Activated CD4-positive, alpha-beta T cell treated with anti-CD3 and anti-CD28 coated beads, Interleukin-2, Interleukin-6, amounts not matched to agents 100 ng/mL and 50 ng/mL, durations not matched to agents 16 hours and 8 hours (primary cell): ENCODE measurements around the gene TRAK1.

Experiments
- DNase-seq: peaks from one replicate; pipeline ENCODE4 v3.0.0-alpha.2; 2020

TRAK1 gene

GRCh38 chr3:42182555-42182954 is 91.4 kb downstream of the TRAK1 start:
- no peak for DNase-seq

- DNase-seq = no peak
Measured at GRCh38 chr3:42183991-42184632, 93.0 kb downstream of the TRAK1 start.

GRCh38 chr3:42184651-42185443 is 93.7 kb downstream of the TRAK1 start:
- no peak for DNase-seq

GRCh38 chr3:42187936-42188335 is 96.8 kb downstream of the TRAK1 start:
- DNase-seq = no peak

GRCh38 chr3:42188376-42188775 is 97.2 kb downstream of the TRAK1 start:
- DNase-seq = no peak

- no peak for DNase-seq
Measured at GRCh38 chr3:42189001-42189460, 97.9 kb downstream of the TRAK1 start.

GRCh38 chr3:42189736-42190135 is 98.6 kb downstream of the TRAK1 start:
- no peak for DNase-seq

- DNase-seq = peak; percentile 76
Measured at GRCh38 chr3:42190701-42191442, 99.7 kb downstream of the TRAK1 start.

- no peak for DNase-seq
Measured at GRCh38 chr3:42191443-42191747, 100.2 kb downstream of the TRAK1 start.

GRCh38 chr3:42192334-42193200 is 101.4 kb downstream of the TRAK1 start:
- peak; percentile 15 for DNase-seq

- no peak for DNase-seq
Measured at GRCh38 chr3:42194943-42195510, 103.9 kb downstream of the TRAK1 start.

- DNase-seq = no peak
Measured at GRCh38 chr3:42195879-42196330, 104.7 kb downstream of the TRAK1 start.

- DNase-seq = no peak
Measured at GRCh38 chr3:42198709-42199108, 107.6 kb downstream of the TRAK1 start.

GRCh38 chr3:42202217-42202865 is 111.2 kb downstream of the TRAK1 start:
- no peak for DNase-seq

- DNase-seq = no peak
Measured at GRCh38 chr3:42204867-42205599, 113.9 kb downstream of the TRAK1 start.

- no peak for DNase-seq
Measured at GRCh38 chr3:42205800-42206514, 114.8 kb downstream of the TRAK1 start.

GRCh38 chr3:42209917-42210316 is 118.8 kb downstream of the TRAK1 start:
- DNase-seq = no peak

GRCh38 chr3:42210726-42211125 is 119.6 kb downstream of the TRAK1 start:
- no peak for DNase-seq

- DNase-seq = no peak
Measured at GRCh38 chr3:42213417-42213816, 122.3 kb downstream of the TRAK1 start.

- no peak for DNase-seq
Measured at GRCh38 chr3:42214064-42214463, 122.9 kb downstream of the TRAK1 start.
